HG02798 (cell line): ENCODE results near the gene DERL2.

Experiments used
- ATAC-seq: cut with Tn5 transposase; IDR thresholded peaks from one replicate; pipeline ENCODE4 v1.9.1; 2021; ENCODE audit warnings: mild to moderate bottlenecking; ENCODE audit not compliant: unreplicated experiment, poor library complexity

The DERL2 gene

DNA sequence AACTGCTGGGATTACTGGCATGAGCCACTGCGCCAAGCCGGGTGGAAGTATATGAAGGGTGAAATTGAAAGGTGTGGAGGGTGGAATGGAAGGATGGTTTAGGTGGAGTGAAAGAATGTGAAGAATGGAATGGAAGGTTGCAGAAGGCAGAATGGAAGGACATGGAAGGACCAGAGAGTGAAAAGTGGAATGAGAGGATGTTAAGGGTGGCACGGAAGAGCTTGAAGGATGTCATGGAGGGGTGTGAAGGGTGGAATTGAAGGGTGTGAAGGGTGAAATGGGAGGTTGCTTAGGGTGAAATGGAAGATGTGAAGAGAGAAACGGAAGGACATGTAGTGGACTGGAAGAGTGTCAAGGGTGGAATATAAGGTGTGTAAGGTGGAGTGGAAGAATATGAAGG is 16.6 kb upstream of the DERL2 start:
- ATAC-seq = no peak

DNA sequence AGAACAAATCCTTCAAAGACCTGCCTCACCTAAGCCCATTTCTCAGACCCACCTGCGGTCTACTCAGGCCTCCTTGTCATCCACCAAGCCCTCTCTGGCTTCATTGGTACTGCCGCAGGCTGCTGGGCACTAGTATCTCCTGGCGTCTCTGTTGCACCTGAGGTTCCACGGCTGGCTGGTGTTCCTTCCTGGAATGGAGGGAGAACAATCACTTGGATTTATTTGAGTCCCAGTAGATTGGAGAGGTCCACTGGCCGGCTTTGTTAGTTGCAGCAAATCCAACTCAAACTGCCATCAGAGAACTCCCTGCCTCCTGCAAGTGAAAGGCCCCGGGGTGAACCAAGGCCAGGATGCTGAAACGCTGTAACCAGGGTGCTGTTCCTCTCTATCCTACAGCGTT is 15.7 kb upstream of the DERL2 start:
- ATAC-seq = no peak

DNA sequence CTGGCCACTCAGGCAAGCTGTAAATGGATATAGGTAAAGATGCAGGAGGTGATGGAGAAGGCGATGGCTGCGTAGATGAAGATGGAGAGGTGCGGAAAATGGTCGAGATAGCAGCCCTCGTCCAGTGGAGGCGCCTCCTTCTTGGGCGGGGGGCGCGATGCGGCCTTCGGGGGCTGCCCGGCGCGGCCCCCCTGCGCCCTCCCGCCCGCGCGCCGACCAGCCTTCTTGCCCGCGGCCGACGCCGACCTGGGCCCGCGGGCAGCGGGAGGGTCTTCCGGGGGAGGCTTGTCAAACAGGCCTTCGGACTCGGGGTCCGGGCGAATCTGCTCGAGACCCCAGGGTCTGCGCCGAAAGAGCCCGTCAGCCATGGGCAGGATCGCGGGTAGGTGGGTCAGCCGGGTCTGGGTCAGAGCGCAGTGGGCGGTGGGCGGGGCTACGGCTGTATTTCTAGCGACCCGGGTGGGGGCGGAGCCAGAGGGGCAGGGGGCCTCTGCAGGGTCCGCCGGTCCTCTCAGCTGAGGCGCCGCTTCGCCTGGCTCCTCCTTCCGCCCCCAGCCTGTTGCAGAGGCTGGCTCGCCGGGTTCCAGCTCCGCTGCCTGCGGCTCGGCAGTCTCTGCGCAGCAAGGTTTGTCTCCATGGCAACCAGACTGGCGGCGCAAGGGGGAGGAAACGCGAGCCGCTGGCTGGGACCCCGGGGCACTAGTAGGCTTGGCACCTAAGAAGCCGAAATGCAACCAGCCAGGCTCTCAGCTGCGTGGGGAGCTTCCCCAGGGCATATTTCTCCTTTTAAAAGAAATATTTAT is 14.8 kb upstream of the DERL2 start:
- peak; percentile 57 for ATAC-seq

DNA sequence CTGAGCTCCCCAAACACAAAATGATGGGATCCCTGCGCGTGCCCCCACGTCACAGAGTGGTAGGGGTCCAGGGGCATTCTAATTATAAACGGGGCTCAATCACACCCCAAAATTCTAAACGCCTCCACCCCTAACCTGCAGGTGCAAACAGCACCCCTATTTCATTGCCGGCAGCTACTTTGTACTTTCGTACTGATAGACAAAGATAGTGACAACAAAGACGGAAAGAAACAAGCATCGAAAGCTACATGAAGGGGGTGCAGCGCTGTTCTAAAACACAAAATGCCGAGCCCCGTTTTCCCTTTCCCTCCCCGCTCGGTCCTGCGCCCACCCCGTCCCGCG is 14.2 kb upstream of the DERL2 start:
- no peak for ATAC-seq

DNA sequence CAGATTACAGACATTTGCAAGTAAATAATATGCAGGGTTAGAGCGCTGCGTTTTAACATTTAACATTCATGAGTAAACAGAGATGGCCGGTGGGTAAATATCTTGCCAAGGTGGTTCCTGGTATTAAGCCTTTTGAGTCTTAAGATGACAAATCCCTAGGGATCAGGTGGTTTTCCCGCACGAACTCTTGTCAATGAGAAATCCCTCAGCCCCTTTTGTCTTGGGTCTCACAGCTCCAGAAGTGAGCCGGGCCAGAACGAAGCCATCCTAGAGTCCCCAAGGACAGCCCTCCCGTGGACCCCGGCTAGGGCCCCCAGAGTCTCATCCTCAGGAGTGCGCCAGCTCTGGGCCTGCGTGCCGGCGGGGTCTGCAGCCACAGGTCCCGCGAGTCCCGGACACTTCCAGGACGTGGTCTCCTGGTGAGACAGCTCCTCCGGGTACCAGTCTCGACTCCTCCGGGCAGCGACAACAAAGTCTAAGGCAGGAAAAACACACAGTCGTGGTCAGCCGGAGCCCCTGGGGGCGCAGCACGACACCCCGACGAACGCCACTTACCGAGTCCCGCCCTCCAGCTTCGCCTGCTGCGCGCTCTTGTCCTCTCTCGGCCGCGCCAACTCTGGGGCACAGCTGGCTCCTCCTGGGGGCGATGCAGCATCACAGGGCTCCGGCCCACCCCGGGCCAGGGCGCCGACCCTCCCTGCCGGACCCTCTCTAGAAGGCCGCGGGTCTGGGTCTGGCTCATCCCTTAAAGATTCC is 13.7 kb upstream of the DERL2 start:
- no peak for ATAC-seq

DNA sequence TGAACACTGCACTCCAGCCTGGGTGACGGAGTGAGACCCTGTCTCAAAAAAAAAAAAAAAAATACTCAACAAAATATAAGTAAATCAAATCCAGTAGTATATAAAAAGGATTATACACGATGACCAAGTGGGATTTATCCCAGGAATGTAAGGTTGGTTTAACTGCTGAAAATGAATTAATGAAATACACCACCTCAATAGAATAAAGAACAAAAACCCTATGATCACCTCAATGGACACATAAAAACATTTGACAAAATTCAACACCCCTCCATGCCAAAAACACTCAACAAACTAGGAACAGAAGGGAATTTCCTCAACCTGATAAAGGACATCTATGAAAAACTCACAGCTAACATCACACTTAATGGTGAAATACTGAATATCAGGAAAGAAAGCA is 7.0 kb upstream of the DERL2 start:
- no peak for ATAC-seq

DNA sequence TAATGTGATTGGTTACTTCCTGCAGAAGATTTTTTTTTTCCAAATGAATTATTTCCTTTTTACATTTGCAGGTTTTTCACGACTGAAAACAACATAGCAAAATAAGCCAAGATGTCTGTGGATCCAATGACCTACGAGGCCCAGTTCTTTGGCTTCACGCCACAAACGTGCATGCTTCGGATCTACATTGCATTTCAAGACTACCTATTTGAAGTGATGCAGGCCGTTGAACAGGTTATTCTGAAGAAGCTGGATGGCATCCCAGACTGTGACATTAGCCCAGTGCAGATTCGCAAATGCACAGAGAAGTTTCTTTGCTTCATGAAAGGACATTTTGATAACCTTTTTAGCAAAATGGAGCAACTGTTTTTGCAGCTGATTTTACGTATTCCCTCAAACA is 2.8 kb upstream of the DERL2 start:
- ATAC-seq = no peak

DNA sequence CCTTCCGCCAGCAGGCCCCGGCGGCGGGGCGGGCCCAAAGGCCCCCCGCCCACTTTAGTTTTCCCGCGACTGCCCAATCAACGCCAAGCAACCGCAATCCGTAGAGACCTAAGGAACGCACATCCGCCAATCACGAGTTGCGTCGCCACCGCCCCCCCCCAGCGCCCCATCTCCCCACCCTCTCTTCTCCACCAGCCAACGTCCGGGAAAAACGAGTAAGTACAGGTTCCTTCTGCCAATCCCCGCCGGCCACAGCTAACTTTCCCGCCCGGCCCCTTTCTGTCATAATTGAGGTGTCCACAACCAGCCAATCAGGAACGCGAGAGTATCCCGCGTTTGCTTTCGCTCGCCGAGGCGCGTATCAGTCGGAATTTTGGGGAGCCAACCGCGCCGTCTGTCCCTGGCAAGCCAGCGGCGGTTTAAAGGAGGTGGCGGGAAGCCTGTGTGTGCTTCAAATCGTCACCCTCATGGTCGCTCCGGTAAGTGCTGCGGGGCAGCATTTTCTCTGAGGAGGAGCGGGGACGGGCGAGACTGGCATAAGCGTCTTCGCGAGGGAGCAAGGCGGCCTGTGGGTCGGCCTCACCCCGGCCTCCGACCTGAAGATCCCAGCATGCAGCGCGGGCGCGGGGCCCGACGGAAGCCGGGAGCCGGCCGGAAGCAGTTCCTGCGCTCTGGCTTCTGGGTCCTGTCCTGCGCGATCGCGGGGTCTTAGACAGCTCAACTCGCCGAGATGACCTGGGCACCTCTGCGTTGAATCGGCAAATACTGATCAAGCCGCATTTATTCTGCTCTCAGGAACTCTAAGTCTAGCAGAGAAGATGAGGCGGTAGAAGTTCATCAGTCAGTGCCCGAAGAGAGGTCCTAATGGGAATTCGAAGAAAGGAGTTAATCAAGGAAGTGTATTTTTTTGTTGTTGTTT is 487 bp upstream of the DERL2 start, which contains the start of gene MIS12:
TSS of gene MIS12 (plus strand) at position 361 of the 919 bp plus-strand sequence. CDS start 2,297 bp downstream, outside the sequence.
- peak; percentile 90 for ATAC-seq

DNA sequence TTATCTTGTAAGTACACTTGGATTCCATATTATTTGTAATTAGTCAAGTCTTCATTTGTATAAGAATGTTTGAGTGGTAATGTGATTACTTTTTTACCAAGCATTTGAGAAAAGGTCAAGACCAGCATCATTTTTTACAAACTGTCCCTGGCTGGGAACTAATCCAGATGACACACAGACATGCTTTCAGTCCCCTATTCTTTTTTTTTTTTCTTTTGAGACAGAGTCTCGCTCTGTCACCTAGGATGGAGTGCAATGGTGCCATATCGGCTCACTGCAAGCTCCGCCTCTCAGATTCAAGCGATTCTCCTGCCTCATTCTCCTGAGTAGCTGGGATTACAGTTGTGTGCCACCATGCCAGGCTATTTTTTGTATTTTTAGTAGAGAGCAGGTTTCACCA is 4.5 kb downstream of the DERL2 start:
- ATAC-seq = no peak

DNA sequence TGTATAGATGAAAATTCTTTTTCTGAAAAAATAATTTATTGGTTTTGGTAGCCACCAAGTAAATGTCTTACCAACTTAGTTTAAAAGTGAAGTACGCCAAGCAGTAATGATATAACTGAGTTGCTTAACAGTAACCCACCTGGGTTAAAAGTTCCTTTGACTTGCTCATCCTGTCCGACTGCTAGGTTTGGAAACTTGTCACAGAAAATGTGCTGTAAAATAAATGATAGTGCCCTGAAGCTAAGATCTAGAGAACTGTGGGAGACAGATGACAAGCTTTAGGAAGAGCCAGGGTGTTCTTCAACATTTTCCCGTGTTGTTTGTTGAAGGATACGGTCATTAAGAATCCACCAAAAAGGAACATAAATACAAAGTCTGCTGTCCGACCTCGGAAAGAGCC is 5.0 kb downstream of the DERL2 start:
- no peak for ATAC-seq

DNA sequence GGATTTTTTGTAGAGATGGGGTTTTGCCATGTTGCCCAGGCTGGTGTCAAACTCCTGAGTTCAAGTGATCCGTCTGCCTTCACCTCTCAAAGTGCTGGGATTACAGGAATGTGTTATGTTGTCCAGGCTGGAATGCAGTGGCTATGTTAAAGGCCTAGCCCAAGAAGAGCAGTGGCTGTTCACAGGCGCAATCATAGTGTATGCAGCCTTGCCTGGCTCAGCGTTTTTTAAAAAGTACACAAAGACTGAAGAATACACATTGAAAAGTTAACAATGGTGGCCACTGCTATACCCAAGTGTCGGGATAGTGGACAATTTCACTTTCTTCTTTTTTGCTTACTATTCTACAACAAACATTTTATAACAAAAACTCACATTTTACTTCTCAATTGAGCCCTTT is 7.0 kb downstream of the DERL2 start:
- ATAC-seq = no peak

DNA sequence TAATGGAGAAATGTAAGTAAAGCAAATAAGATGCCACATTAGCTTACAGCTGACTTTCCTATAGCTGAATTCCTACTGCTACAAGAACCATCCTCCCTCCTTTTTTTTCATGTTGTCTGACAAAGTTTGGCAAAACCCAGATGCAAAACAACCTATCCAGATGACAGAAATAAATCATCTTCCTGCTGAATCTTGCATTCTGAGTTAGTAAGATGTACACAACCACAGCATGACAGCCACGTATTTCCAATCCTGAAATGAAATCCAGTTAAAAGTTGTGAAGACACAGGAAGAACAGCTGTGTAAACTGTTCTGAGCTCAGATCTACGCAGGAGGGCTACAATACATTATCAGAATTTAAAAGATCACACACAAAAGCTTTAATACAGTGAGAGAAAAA is 12.1 kb downstream of the DERL2 start:
- ATAC-seq = no peak

DNA sequence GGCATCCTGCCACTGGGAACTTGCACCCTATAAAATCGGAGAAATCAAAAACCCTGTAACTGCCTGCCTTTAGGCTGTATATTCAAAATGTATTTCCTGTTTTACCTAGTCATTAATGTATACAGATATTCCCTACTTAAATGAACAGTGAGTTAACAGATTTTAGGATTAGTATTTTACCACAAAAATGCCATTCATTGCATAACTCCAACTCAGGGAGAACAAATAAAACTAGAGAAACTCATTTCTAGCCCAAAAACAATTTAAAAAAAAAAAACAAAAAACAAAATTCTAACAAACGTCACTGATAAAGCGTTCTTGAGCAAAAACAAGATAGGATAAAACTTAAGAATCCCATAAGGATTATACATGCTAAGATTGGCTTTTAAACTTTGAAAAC is 13.5 kb downstream of the DERL2 start:
- ATAC-seq = no peak

DNA sequence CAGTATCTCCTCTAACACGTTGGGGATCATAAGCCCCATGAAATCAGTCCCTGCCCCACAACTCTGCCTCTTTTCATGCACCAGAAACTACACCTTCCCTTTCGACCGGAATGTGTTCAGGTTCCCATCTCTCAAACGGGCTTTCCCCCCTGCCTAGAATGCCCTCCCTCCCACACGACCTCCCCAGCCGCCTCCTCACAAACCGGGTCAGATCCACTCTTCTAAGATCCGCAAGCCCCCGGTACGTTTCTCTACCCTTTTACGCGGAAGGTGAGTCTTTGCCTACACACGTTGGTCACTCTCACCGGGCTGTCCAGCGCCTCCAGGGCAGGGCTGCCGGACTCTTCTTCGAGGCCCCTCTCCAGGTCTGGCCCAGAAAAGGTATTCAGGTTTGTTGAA is 17.9 kb downstream of the DERL2 start:
- ATAC-seq = no peak

DNA sequence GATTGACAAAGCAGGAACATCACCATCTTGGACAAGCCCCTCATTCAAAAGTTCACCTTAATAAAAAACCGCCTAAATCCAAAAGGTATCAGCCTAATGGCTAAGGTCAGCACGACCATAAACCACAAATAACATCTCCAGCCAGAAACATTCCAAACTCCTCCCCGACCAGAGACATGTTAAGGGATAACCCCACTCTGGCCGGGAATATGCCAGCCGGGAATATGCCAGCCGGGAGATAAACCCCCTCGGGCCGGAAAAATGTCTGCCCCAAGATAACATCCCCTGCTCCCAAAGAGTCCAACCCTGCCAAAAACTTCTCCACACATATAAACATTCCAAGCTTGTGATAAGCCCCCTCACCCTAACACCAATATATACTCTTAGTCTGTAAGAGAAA is 18.6 kb downstream of the DERL2 start:
- no peak for ATAC-seq

DNA sequence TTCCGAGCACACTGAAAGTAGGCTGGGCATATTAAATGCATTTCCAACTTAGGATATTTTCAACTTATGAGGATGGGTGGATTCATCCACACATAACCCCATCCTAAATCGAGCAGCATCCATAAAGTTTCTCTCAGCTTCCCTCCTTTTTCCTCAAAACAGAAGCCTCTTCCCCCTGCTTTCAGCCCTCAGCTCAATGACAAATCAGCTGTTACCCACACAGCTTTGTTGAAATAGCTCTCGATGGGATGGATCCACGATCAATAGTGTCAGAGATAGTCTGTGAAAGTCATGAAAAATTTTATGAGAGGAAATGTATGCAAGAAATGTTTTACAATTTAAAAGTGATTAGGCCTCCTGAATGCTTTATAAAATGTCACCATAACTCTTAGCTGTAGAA is 19.7 kb downstream of the DERL2 start:
- no peak for ATAC-seq

DNA sequence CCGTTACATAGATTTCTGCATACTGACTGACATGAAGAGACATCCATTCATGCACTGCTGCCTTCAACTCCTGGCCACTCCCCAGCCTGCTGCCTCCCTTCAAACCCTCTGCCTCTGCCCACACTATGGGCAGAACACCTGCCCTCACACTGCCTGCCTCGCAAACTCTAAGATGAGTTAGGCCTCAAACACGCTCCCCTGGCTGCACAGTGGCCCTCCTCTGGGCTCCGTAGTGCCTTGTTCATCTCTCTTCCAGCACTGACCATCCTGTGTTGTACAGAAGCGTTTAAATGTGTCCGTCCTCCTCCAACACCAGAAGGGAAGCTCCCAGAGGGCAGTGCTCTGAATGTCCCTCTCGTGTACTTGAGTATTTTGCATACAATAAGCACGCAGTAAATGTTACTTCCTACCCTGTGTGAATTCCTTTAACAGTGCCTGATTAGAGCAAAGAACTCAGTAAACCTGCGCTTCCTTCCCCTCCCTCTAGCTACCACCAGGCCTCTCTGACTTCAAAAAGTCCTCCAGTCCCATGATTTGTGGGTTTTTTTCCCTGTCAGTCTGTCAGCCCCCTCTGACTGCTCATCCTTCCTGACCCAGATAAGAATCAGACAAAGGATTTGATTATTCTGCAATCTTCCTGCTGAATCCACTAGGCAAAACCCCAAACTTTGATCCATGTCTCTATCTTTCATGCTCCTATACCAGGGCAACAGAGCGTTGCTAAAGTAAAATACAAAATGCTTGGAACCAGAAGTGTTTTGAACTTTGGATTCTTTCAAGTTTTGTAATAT is 21.1 kb downstream of the DERL2 start:
- ATAC-seq = no peak

DNA sequence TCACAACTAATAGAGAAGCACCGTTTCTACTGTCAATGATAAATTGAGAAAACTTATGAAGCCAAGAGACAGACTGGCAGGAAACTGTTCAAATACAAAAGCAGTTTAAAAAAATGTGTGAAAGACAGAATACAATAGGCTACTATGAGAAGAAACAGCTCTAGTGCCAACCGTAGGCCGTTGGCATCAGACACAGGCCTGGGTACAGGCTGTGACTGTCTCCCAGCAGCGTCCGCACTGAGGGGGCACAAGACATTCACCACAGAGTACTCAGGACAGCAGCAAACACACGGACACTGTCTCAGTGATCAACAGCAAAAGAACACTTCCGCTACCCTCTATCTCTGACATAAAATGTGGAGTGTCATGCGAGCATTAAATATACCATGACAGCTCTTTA is 39.2 kb downstream of the DERL2 start:
- no peak for ATAC-seq

DNA sequence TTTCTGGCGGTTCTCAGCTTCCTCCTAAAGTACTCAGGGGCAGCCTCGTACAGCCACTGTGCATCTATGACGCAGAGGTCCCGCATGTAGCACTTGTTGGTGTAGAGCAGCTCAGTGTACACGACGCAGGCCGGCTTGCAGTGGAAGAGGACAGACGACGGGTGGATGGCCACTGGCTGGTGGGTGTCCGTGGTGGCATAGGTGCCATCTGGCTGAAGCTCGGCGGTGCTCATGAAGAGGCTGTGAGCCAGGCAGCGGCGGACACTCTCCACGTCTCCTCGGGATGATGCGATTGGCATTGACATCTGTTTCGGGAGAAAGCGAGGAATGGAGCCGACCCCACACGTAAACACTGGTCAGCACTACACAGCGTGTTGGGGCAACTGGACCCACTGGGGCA is 41.8 kb downstream of the DERL2 start:
- no peak for ATAC-seq

DNA sequence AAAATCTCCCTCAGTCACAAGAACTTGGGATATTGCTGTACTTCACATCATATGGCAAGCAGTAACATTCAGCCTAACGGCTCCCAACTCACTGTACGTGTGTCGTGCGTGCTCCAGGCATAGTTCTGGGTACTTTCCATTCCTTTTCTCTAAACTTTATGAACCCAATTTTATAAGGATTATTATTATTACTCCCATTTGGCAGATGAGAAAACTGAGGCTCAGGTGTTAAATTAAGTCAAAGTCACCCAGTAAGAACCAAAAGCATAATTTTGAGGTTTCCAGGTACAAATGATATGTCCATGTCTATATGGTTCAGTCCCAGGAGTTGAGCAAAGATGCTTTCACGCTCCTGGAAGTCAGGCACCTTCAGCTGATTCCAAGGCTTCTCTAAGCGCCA is 42.2 kb downstream of the DERL2 start:
- no peak for ATAC-seq
